Activated CD4-positive, alpha-beta T cell treated with anti-CD3 and anti-CD28 coated beads for 36 hours (primary cell): Measurements from ENCODE around the gene SAPCD2. TPM values are rescaled to one million over a fixed set of nuclear protein-coding genes. Genes with fewer than 3 reads are reported as not detected.
A peak's percentile ranks its signal among the peaks of the same experiment; 100 is the strongest.

Experiments
- ATAC-seq: fragments of 200-7000 bp; cut with Tn5 transposase; one replicate; pipeline ENCODE4 v1.10.0; 2021; ENCODE audit warnings: mild to moderate bottlenecking, moderate library complexity
- CTCF ChIA-PET: fragments of 350-600 bp; sonication (Branson Sonifier 250); formaldehyde crosslinking; loops from one replicate; lab custom pipeline; 2021; ENCODE audit warnings: antibody characterized with exemption; lab: Charles Lee
- POLR2A ChIA-PET: fragments of 350-600 bp; sonication (Branson Sonifier 250); formaldehyde crosslinking; loops from one replicate; lab custom pipeline; 2021; ENCODE audit warnings: antibody characterized with exemption, inconsistent platforms; lab: Charles Lee
- DNase-seq: peaks from one replicate; pipeline ENCODE4 v3.0.0-alpha.2; 2020
- H3K27ac Mint-ChIP-seq: one replicate; pipeline ENCODE4 v1.8.0; 2021; ENCODE audit warnings: mixed read lengths
- H3K27me3 Mint-ChIP-seq: one replicate; pipeline ENCODE4 v1.8.0; 2021; ENCODE audit warnings: mixed read lengths
- H3K36me3 Mint-ChIP-seq: one replicate; pipeline ENCODE4 v1.8.0; 2021; ENCODE audit warnings: low read depth, mixed read lengths
- H3K4me1 Mint-ChIP-seq: one replicate; pipeline ENCODE4 v1.8.0; 2021; ENCODE audit warnings: mixed read lengths
- H3K4me3 Mint-ChIP-seq: one replicate; pipeline ENCODE4 v1.8.0; 2021; ENCODE audit warnings: mild to moderate bottlenecking, moderate library complexity, mixed read lengths
- H3K9me3 Mint-ChIP-seq: one replicate; pipeline ENCODE4 v1.8.0; 2021; ENCODE audit warnings: low read depth, mixed read lengths
- intact Hi-C, 2 experiments: fragments of 100-400 bp; cut with DNase I in 1 of 2; cut with micrococcal nuclease in 1 of 2; formaldehyde crosslinking; loops; one replicate each; pipeline versions ENCODE4 v1.14.2 to v1.15.1; 2022 to 2024; cut with DNase I, micrococcal nuclease
- total RNA-seq, 2 experiments: library from RNA; stranded (reverse); gene quantifications; one replicate each; pipeline ENCODE4 v1.2.3, GENCODE V29; 2021

Gene SAPCD2
- total RNA-seq, 2 experiments from 2014 or later: 6.4 to 8.8 TPM

DNA sequence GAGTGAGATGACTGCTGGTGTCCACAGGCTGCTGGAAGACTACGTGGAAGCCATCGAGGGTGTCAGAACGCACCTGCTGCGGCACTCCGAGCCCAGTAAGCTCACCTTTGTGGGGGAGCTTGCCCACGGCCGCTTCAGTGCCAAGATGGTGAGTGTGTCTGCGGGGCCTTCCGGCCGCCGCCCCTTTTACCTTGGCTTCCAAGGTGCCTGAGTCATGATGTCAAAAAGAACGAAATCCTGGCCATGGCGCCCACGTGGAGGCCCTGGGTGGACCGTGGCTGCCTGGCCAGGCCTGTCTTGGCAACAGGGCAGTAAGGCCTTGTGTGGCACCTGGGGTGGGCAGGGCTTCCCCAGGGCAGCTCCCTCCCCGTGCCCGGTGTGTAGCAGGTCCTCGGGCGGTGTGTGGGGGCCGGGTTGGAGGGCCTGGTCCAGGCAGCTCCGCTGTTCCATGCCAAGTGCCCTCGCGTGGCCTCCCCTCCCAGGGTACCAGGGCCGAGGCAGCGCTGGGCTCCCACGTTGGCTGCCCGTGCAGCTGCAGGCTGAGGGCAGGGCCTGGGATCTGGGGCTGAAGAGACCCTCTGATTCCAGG is 36.4 kb upstream of the SAPCD2 start:
- H3K36me3 Mint-ChIP-seq: peaks cover 17% of the 10 kb centered on the region
- ATAC-seq: no peak
- intact Hi-C loops: no loop called here
- ChIA-PET CTCF (no interaction called here), POLR2A (interaction anchor here (0.7 to 1.3 kb wide), 2 partner anchors 20 to 134 kb away, joined by 3 read pairs; partner anchors contain the start of gene MAN1B1)
- H3K27me3 Mint-ChIP-seq: no peaks in the 10 kb centered on the region
- no peak for DNase-seq
- H3K4me3 Mint-ChIP-seq: no peak overlapping the region
- no peak overlapping the region for H3K27ac Mint-ChIP-seq
- H3K4me1 Mint-ChIP-seq: no peaks in the 10 kb centered on the region
- peaks cover 2% of the 10 kb centered on the region for H3K9me3 Mint-ChIP-seq

- intact Hi-C loops: no loop called here
- H3K4me1 Mint-ChIP-seq: no peaks in the 10 kb centered on the region
- DNase-seq: no peak
- CTCF ChIA-PET: interaction anchor here (0.5 to 1.6 kb wide), 3 partner anchors 11 to 163 kb away, joined by 3 to 6 read pairs (median 3); partner anchors contain the start of gene SAPCD2
- no peak for ATAC-seq
- peaks cover 2% of the 10 kb centered on the region for H3K9me3 Mint-ChIP-seq
- H3K4me3 Mint-ChIP-seq: no peak overlapping the region
- POLR2A ChIA-PET: interaction anchor here (1.3 kb wide), 1 partner anchor 134 kb away, joined by 3 read pairs; no protein-coding TSS in a partner anchor
- H3K27me3 Mint-ChIP-seq: no peaks in the 10 kb centered on the region
- H3K36me3 Mint-ChIP-seq: peaks cover 16% of the 10 kb centered on the region
- no peak overlapping the region for H3K27ac Mint-ChIP-seq
These were observed 35.7 kb upstream of the SAPCD2 start for GRCh38 chr9:137105814-137106661.

DNA sequence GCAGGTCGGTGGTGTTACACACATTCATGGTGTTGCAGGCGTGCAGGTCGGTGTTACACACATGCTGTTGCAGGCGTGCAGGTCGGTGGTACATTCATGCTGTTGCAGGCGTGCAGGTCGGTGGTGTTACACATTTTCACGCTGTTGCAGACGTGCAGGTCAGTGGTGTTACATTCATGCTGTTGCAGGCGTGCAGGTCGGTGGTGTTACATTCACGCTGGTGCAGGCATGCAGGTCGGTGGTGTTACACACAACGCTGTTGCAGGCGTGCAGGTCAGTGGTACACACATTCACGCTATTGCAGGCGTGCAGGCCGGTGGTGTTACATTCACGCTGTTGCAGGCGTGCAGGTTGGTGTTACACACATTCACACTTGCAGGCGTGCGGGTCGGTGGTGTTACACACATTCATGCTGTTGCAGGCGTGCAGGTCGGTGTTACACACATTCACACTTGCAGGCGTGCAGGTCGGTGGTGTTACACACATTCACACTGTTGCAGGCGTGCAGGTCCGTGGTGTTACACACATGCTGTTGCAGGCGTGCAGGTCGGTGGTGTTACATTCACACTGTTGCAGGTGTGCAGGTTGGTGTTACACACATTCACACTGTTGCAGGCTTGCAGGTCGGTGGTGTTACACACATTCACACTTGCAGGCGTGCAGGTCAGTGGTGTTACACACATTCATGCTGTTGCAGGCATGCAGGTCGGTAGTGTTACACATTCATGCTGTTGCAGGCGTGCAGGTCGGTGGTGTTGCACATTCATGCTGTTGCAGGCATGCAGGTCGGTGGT is 33.0 kb upstream of the SAPCD2 start:
- H3K4me1 Mint-ChIP-seq: no peaks in the 10 kb centered on the region
- no peak overlapping the region for H3K27ac Mint-ChIP-seq
- intact Hi-C loops: no loop called here
- no peak overlapping the region for H3K4me3 Mint-ChIP-seq
- CTCF ChIA-PET: no interaction called here
- POLR2A ChIA-PET: no interaction called here
- H3K9me3 Mint-ChIP-seq: peaks cover 2% of the 10 kb centered on the region
- no peak for DNase-seq
- peaks cover 12% of the 10 kb centered on the region for H3K36me3 Mint-ChIP-seq
- no peak for ATAC-seq
- no peaks in the 10 kb centered on the region for H3K27me3 Mint-ChIP-seq

DNA sequence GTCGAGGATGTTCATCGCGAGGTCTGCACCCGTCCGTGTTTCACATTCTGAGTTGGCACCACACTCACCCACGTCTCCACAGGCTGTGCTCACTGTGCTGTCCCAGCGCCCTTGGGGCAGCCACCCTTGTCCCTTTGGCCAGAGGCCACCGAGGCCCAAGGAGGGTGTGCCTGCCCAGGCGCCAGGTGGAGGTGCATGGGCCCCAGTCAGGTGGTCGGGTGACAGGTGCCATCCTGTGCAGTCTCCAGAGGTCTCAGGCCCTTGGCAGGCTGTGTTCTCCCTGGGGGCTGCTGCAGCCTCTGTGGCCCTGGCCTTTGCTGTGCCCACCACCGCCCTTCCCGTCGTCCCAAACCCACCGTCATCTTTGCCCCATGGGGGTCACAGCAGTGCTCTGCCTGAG is 28.9 kb upstream of the SAPCD2 start:
- no peak overlapping the region for H3K27ac Mint-ChIP-seq
- no peaks in the 10 kb centered on the region for H3K27me3 Mint-ChIP-seq
- peaks cover 2% of the 10 kb centered on the region for H3K9me3 Mint-ChIP-seq
- H3K36me3 Mint-ChIP-seq: peaks cover 20% of the 10 kb centered on the region
- H3K4me1 Mint-ChIP-seq: peaks cover 17% of the 10 kb centered on the region
- CTCF ChIA-PET: no interaction called here
- POLR2A ChIA-PET: no interaction called here
- ATAC-seq: no peak
- no peak overlapping the region for H3K4me3 Mint-ChIP-seq
- no peak for DNase-seq
- intact Hi-C loops: no loop called here

GRCh38 chr9:137097761-137098462 is 27.6 kb upstream of the SAPCD2 start:
- H3K27me3 Mint-ChIP-seq: no peaks in the 10 kb centered on the region
- H3K4me3 Mint-ChIP-seq: no peak overlapping the region
- H3K4me1 Mint-ChIP-seq: peaks cover 17% of the 10 kb centered on the region
- ChIA-PET CTCF (no interaction called here), POLR2A (no interaction called here)
- H3K36me3 Mint-ChIP-seq: peaks cover 20% of the 10 kb centered on the region
- no peak for DNase-seq
- H3K27ac Mint-ChIP-seq: no peak overlapping the region
- H3K9me3 Mint-ChIP-seq: no peaks in the 10 kb centered on the region
- intact Hi-C loops: no loop called here
- no peak for ATAC-seq

- ChIA-PET CTCF (interaction anchor here (0.9 to 2.4 kb wide), 4 partner anchors 17 to 140 kb away, joined by 3 to 10 read pairs (median 5); no protein-coding TSS in a partner anchor), POLR2A (interaction anchor here (0.6 to 1.7 kb wide), 3 partner anchors 10 to 51 kb away, joined by 3 to 16 read pairs (median 4); partner anchors contain the start of gene MAN1B1)
- intact Hi-C loops: loop anchor here in 1 of 2 experiments (1.0 kb wide), 1 partner anchor 17 kb away; the partner anchor contains the start of gene DPP7
- H3K27ac Mint-ChIP-seq: peak overlapping the region; percentile 91
- peaks cover 20% of the 10 kb centered on the region for H3K36me3 Mint-ChIP-seq
- H3K9me3 Mint-ChIP-seq: no peaks in the 10 kb centered on the region
- no peak for DNase-seq
- no peaks in the 10 kb centered on the region for H3K27me3 Mint-ChIP-seq
- no peak for ATAC-seq
- no peak overlapping the region for H3K4me3 Mint-ChIP-seq
- H3K4me1 Mint-ChIP-seq: peaks cover 17% of the 10 kb centered on the region
These were observed 26.6 kb upstream of the SAPCD2 start for GRCh38 chr9:137096785-137097546.

DNA sequence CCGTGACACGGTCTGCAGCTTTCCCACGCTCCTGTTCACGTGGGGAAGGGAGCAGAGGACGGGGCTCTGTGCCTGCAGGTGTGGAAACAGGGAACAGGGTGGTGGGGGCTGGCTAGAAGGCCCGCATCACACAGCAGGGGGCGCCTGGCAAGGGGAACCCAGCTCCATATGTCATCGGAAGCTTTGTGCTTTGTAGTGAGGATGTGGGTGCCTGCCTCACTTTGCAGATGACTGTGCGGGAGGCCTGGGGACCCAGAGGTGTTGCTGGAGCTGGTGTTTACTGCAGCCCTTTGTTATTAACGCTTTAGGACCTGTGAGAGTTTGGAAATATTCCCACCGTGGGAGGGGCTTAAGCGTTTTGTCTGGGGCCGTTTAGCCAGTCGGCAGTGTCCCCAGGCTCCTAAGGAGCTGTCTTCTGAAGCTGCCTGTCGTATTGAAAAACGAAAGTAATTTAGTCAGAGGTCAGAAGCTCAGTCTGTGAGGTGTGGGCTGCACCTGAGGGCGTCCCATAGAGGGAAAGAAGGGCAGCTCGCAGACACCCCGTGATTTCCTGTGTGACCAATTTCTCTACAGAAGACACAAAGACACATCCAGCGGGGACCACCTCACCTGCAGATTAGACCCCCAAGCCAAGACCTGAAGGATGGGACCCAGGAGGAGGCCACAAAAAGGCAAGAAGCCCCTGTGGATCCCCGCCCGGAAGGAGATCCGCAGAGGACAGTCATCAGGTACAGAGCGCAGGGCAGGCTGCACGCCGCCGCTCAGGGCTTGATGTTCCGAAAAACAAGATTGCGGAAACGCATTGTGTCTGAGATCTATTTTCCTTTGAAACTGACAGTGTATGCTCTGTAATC is 25.5 kb upstream of the SAPCD2 start:
- Mint-ChIP-seq H3K4me3 (peak overlapping the region; percentile 70), H3K36me3 (peaks cover 22% of the 10 kb centered on the region), H3K27me3 (no peaks in the 10 kb centered on the region), H3K9me3 (no peaks in the 10 kb centered on the region), H3K27ac (peak overlapping the region; percentile 91), H3K4me1 (peaks cover 17% of the 10 kb centered on the region)
- intact Hi-C loops: loop anchor here (1.0 to 2.0 kb wide), 3 partner anchors 9 to 19 kb away; partner anchors contain the start of gene DPP7 (in 2 of the 2)
- DNase-seq: peak; percentile 94
- peak; percentile 98 for ATAC-seq
- ChIA-PET POLR2A (interaction anchor here (0.6 to 1.7 kb wide), 15 partner anchors 9 to 556 kb away, joined by 3 to 16 read pairs (median 4); partner anchors contain the start of genes FUT7, MAN1B1, SAPCD2 and TOR4A), CTCF (interaction anchor here (0.6 to 2.4 kb wide), 35 partner anchors 10 to 610 kb away, joined by 3 to 17 read pairs (median 4); partner anchors contain the start of genes FUT7, MAN1B1, NPDC1 and NRARP)

DNA sequence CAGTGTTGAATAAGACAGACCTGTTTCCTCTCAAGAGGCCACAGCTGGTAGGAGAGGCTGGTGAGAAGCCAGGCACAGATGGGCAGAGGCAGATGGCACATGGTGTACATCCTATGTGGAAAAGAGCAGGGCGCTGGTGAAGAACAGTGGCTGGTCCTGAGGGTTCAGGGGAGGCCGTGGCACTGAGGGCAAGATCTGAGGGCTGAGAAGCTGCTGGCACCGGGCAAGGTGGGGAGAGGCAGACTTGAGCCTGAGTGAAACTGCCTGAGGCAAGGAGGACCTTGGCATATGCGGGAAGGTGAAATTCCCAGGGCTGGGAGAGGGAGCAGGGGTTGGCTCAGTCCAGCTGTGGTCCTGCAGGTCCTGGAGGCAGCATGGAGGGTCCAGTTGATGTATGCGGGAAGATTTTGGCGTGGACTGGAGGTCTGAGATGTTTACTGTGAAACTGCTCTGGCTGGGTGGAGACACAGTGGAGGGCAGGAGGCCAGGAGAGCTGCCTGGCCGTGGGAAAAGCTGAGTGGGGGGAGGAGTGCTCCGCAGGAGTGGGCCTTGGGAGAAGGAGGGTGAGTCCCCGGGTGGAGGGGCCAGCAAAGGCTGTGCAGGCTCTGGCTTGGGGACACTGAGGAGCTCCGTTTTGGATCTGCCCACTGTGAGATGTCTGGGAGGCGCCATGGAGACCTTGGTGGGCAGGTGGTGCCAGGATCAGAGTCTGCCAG is 19.0 kb upstream of the SAPCD2 start:
- no peaks in the 10 kb centered on the region for H3K27me3 Mint-ChIP-seq
- ChIA-PET CTCF (interaction anchor here (0.8 to 1.5 kb wide), 3 partner anchors 34 to 147 kb away, joined by 3 to 5 read pairs (median 4); no protein-coding TSS in a partner anchor), POLR2A (no interaction called here)
- no peak for ATAC-seq
- H3K36me3 Mint-ChIP-seq: peaks cover 10% of the 10 kb centered on the region
- no peak for DNase-seq
- peak overlapping the region; percentile 17 for H3K27ac Mint-ChIP-seq
- intact Hi-C loops: loop anchor here (5.0 kb wide), 2 partner anchors 38 to 1182 kb away; partner anchors contain the start of gene CAMSAP1 (in 1 of the 2)
- H3K9me3 Mint-ChIP-seq: no peaks in the 10 kb centered on the region
- no peak overlapping the region for H3K4me3 Mint-ChIP-seq
- H3K4me1 Mint-ChIP-seq: peaks cover 36% of the 10 kb centered on the region

- POLR2A ChIA-PET: interaction anchor here (0.6 kb wide), 1 partner anchor 89 kb away, joined by 6 read pairs; no protein-coding TSS in a partner anchor
- Mint-ChIP-seq H3K4me1 (peaks cover 46% of the 10 kb centered on the region), H3K27ac (peak overlapping the region; percentile 79), H3K9me3 (no peaks in the 10 kb centered on the region), H3K36me3 (peaks cover 10% of the 10 kb centered on the region), H3K27me3 (no peaks in the 10 kb centered on the region), H3K4me3 (peak overlapping the region; percentile 82)
- intact Hi-C loops: loop anchor here (5.0 kb wide), 2 partner anchors 39 to 1181 kb away; partner anchors contain the start of gene CAMSAP1 (in 1 of the 2)
- DNase-seq: no peak
- no peak for ATAC-seq
- CTCF ChIA-PET: interaction anchor here (0.8 to 3.6 kb wide), 5 partner anchors 18 to 148 kb away, joined by 3 to 26 read pairs (median 5); partner anchors contain the start of genes ABCA2, FUT7 and SAPCD2
These were observed 17.8 kb upstream of the SAPCD2 start for GRCh38 chr9:137088121-137088520.
